Activated CD4-positive, alpha-beta T cell treated with anti-CD3 and anti-CD28 coated beads, Interleukin-2, amount 50 U/mL, for 24 hours (primary cell): ENCODE results near the gene FAM32A.
"Not testable (repeated sequence)": the region's sequence is repeated elsewhere in the genome, so short reads cannot be mapped to it uniquely, and the experiment has no call there.

Experiments
- DNase-seq, 2 donors: peaks; one replicate each; pipeline ENCODE4 v3.0.0-alpha.2; 2020; ENCODE audit warnings: low read depth in 1 of 2, low spot score in 1 of 2

The FAM32A gene

GRCh38 chr19:16164222-16164890 lies 20.9 kb upstream of the FAM32A start:
- DNase-seq, result no peak

GRCh38 chr19:16166417-16166816 lies 18.8 kb upstream of the FAM32A start:
- DNase-seq, result no peak

- no peak for DNase-seq
Observed at GRCh38 chr19:16167055-16167454, 18.2 kb upstream of the FAM32A start.

GRCh38 chr19:16168465-16169081 lies 16.6 kb upstream of the FAM32A start:
- no peak for DNase-seq

GRCh38 chr19:16170134-16170533 lies 15.1 kb upstream of the FAM32A start:
- no peak for DNase-seq

GRCh38 chr19:16175954-16176353 lies 9.3 kb upstream of the FAM32A start:
- DNase-seq, result no peak

GRCh38 chr19:16178866-16179265 lies 6.3 kb upstream of the FAM32A start:
- DNase-seq, result not testable (repeated sequence)

- no peak for DNase-seq
Observed at GRCh38 chr19:16180611-16181010, 4.6 kb upstream of the FAM32A start.

GRCh38 chr19:16184665-16185122 lies 516 bp upstream of the FAM32A start:
- DNase-seq, result no peak

- no peak for DNase-seq
Observed at GRCh38 chr19:16185768-16186123, 536 bp downstream of the FAM32A start.

GRCh38 chr19:16188521-16188920 lies 3.3 kb downstream of the FAM32A start:
- no peak for DNase-seq

GRCh38 chr19:16190198-16190597 lies 5.0 kb downstream of the FAM32A start:
- no peak for DNase-seq

- no peak for DNase-seq
Observed at GRCh38 chr19:16190736-16191135, 5.5 kb downstream of the FAM32A start.

GRCh38 chr19:16191216-16191908 lies 6.2 kb downstream of the FAM32A start:
- no peak for DNase-seq

GRCh38 chr19:16193466-16193865 lies 8.3 kb downstream of the FAM32A start:
- no peak for DNase-seq

GRCh38 chr19:16197188-16197621 lies 12.0 kb downstream of the FAM32A start:
- DNase-seq, result no peak

- DNase-seq, result peak; percentile 97 to 99
Observed at GRCh38 chr19:16197622-16198369, 12.6 kb downstream of the FAM32A start, which contains the start of gene AP1M1. TSS of gene AP1M1 (plus strand) at chr19:16197911. CDS start at chr19:16198027, 116 bp downstream.

- DNase-seq, result no peak
Observed at GRCh38 chr19:16198370-16198651, 13.1 kb downstream of the FAM32A start.

GRCh38 chr19:16199275-16199932 lies 14.2 kb downstream of the FAM32A start:
- no peak for DNase-seq

GRCh38 chr19:16200038-16201010 lies 15.1 kb downstream of the FAM32A start:
- no peak for DNase-seq
